GM18868 (cell line): ENCODE results near the gene PIM2.
A peak's percentile ranks its signal among the peaks of the same experiment; 100 is the strongest.

ENCODE experiments used
- ATAC-seq: cut with Tn5 transposase; IDR thresholded peaks from one replicate; pipeline ENCODE4 v1.9.1; 2021; ENCODE audit warnings: mild to moderate bottlenecking, moderate library complexity; ENCODE audit not compliant: unreplicated experiment

The PIM2 gene

GRCh38 chrX:48936429-48937053 is 17.7 kb upstream of the PIM2 start:
- ATAC-seq, result no peak

DNA sequence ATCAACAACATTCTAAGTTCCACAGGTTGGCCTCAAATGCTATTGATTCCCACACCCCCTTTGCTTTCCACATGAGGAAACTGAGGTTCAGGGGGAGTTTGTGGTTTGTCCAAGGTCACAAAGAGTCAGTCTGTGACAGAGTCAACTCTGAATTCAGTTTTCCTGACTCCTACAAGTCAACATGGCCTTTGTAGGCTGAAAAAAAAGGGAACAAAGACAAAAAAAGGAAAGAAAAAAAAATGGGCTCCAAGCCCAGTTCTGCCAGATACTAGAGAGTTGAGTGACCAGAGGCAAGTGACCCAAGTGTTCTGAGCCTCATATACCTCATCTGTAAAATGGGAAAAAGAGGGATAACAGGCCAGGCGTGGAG is 16.5 kb upstream of the PIM2 start:
- no peak for ATAC-seq

- ATAC-seq, result no peak
These were observed 15.9 kb upstream of the PIM2 start for GRCh38 chrX:48934581-48935300.

GRCh38 chrX:48933757-48934156 is 14.9 kb upstream of the PIM2 start:
- peak; percentile 35 for ATAC-seq

DNA sequence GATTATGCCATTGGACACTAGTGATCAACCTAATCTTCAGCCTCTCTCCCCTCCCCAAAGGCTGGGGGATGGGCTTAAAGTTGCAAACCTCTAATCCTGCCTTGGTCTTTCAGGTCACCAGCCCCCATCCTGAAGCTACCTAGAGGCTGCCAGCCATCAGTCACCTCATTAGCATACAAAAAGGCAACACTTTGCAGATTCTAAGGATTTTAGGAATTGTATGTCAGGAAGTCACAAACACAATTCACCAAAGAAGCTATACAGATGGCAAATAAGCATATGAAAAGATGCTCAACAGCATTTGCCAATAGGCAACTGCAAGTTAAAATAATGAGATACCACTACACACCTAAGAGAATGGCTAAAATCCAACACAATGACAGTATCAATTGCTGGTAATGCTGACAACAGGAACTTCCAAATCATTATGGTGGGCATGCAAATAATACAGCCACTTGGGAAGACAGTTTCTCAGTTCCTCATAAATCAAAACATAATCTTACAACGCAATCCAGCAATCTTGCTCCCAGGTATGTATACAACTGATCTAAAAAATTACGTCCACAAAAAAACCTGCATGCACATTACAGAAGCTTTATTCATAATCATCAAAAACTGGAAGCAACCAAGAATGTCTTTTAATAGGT is 9.0 kb upstream of the PIM2 start:
- ATAC-seq, result no peak

- ATAC-seq, result no peak
These were observed 8.3 kb upstream of the PIM2 start for GRCh38 chrX:48927123-48927522.

- no peak for ATAC-seq
These were observed 5.4 kb upstream of the PIM2 start for GRCh38 chrX:48924270-48924669.

DNA sequence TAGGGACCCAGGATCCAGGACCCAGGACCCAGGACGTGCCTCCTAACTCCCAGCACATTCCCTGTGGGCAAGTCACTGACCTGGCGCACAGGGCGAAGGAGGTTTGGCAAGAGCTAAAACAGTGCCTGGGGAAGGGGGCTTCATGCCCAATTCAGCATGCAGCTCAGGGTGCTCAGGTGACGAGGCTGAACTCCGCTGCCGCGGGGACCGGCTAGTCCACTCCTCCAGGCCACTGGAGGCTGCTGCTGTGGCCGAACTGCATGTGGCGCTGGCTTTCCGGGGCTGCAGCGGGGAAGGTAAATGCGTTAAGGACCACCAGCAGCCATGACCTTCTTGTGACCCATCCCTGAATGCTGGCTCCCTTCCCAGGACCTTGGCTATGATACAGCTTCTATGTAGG is 4.9 kb upstream of the PIM2 start:
- no peak for ATAC-seq

DNA sequence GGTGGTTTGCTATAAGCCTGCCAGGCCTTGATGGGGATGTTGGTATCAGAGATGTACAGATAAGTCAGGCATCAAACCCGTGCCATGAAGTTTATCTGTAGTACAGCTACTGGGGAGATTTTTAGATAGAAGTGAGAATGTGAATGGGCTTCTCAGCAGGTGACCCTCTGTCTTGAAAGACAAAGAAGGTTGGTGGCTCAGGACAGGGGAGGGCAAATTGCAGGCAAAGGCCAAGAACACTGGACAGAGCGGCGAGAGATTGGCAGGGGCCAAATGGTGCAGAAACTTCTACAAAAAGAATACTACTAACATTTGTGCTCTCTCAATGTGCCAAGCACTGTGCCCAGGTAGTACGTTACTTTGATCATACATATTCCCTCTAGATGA is 1.9 kb upstream of the PIM2 start:
- ATAC-seq, result no peak

- ATAC-seq, result no peak
These were observed 1.3 kb upstream of the PIM2 start for GRCh38 chrX:48919947-48920717.

- no peak for ATAC-seq
These were observed 577 bp upstream of the PIM2 start for GRCh38 chrX:48919360-48919841.

DNA sequence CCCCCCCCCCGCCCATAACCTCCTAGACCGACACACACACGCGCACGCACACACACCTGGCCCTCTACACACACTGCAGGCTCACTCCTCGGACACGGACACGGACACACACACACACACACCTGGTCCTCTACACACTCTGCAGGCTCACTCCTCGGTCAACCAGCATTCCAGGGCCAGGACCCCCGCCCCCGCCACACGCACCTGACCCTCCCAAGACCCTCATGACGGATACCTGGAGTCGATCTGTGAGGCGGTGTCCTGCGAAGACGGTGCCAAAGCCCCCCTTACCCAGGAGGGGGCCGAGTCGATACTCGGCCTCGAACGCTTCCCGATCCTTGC is 552 bp downstream of the PIM2 start:
- ATAC-seq, result no peak

DNA sequence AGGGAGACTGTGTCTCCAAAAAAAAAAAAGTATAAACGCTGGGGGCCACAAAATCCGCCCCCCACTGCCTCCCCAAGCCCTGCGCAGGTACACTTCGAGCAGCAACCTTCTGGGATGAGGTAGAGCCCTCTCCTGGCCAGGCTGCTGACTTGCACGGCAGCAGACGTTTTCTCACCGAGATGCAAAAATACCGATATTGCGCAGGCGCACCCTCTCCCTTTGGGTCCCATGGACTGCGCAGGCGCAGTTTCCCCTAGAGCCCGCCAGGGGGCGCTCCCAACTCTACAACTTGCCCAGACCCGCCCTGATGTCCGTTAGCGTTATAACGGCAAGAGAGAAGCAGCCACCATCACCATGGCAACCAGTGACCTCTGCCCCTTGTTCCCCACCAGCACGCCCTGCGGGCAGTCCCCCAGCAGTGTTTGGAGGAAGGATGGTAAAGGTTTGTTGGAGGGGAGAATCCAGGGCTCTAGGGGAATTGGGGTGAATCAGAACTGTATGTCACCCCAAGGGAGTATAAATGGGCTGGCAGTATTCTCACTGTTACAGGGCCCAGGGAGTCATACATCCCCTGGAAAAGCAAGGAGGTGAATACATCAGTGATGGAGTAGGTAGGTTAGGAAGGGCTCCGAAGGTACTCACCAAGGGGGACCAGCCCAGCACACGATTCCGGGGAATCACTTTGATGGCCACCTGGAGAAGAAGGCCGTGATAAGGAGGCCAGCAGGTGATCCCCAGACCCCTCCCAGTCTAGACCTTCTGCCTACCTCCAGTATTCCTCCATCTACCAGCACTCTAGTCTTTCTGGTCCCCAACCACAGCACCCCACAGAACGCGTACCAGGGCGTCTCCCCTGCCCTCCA is 1.5 kb downstream of the PIM2 start:
- ATAC-seq, result peak; percentile 42

- no peak for ATAC-seq
These were observed 4.0 kb downstream of the PIM2 start for GRCh38 chrX:48914593-48915493.

- ATAC-seq, result no peak
These were observed 5.0 kb downstream of the PIM2 start for GRCh38 chrX:48913605-48914366.

- ATAC-seq, result peak; percentile 77
These were observed 7.2 kb downstream of the PIM2 start, which contains the start of gene SLC35A2 for GRCh38 chrX:48911412-48912182. Gene SLC35A2 (minus strand): TSS chrX:48911646. CDS start chrX:48911636, 10 bp downstream.

DNA sequence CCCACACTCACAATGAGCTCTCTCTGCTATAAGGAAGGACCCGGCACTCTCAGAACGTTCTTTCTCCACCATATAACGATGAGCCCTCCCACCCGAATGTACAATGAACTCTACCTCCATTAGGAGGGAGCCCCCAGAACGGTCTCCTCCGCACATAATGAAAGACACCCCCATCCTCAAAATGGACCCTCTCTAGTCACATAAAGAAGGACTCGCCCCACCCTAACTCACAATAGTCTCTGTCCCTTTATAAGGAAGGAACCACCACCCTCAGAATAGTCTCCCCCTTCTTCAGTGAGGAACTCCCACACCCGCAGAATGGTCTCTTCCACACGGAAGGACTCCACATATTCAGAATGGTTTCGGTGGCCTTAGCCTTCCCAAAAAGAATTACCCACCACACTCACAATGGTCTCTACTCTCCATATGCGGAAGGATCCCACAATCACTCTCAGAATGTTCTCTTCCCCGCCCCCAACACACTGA is 7.9 kb downstream of the PIM2 start:
- no peak for ATAC-seq
